Keratinocyte (primary cell): ENCODE data around the gene H2AZ2. TPM values are rescaled to one million over a fixed set of nuclear protein-coding genes. Genes with fewer than 3 reads are reported as not detected.

ENCODE experiments used
- DNase-seq: peaks from one replicate; pipeline ENCODE4 v3.0.0-alpha.2; 2011; ENCODE audit warnings: low read depth, missing footprints, low spot score
- FAIRE-seq: peaks from 2 replicates; lab custom pipeline; 2011; peaks lifted over from hg19 to GRCh38; lab: Jason Lieb, UNC
- H2AFZ ChIP-seq: 2 replicates; pipeline ENCODE4 v1.6.0; 2012; ENCODE audit warnings: low read length, control low read depth, inconsistent platforms; ENCODE audit not compliant: control insufficient read depth
- H3K27ac ChIP-seq: 2 replicates; pipeline ENCODE4 v1.5.1; 2011; ENCODE audit warnings: low read length; ENCODE audit not compliant: control insufficient read depth, insufficient read depth
- H3K27me3 ChIP-seq: 3 replicates; pipeline ENCODE4 v1.6.0; 2011; ENCODE audit warnings: low read length; ENCODE audit not compliant: control insufficient read depth, insufficient read depth; ENCODE audit errors: extremely low read depth
- H3K36me3 ChIP-seq, 2 experiments: 2 replicates in 1 of 2; 3 replicates in 1 of 2; pipeline ENCODE4 v1.5.1; 2011; ENCODE audit warnings: low read length in 2 of 2, mild to moderate bottlenecking in 1 of 2; ENCODE audit not compliant: control insufficient read depth in 2 of 2, insufficient read depth in 2 of 2; ENCODE audit errors: extremely low read depth in 1 of 2
- H3K4me1 ChIP-seq: 3 replicates; pipeline ENCODE4 v1.5.1; 2011; ENCODE audit warnings: low read length; ENCODE audit not compliant: control insufficient read depth, insufficient read depth; ENCODE audit errors: extremely low read depth
- H3K4me2 ChIP-seq: 3 replicates; pipeline ENCODE4 v1.6.0; 2011; ENCODE audit warnings: low read depth, low read length; ENCODE audit not compliant: control insufficient read depth, insufficient read depth; ENCODE audit errors: extremely low read depth
- H3K4me3 ChIP-seq, 3 experiments: fragments of 200-600 bp in 1 of 3; sonication (generic) in 1 of 3; 2 replicates in 2 of 3; 3 replicates in 1 of 3; pipeline ENCODE4 v1.5.1; 2011 to 2016; ENCODE audit warnings: low read length in 3 of 3, mild to moderate bottlenecking in 3 of 3, control low read depth in 2 of 3, inconsistent platforms in 1 of 3, low read depth in 1 of 3, mixed read lengths in 1 of 3, mixed run types in 1 of 3, moderate library complexity in 1 of 3; ENCODE audit not compliant: control insufficient read depth in 2 of 3, insufficient read depth in 2 of 3; ENCODE audit errors: extremely low read depth in 1 of 3
- H3K79me2 ChIP-seq: 2 replicates; pipeline ENCODE4 v1.6.0; 2012; ENCODE audit warnings: low read length; ENCODE audit not compliant: control insufficient read depth, insufficient read depth
- H3K9ac ChIP-seq: 3 replicates; pipeline ENCODE4 v1.6.0; 2011; ENCODE audit warnings: low read length; ENCODE audit not compliant: control insufficient read depth, insufficient read depth; ENCODE audit errors: extremely low read depth
- H3K9me1 ChIP-seq: 3 replicates; pipeline ENCODE4 v1.6.0; 2011; ENCODE audit warnings: low read length; ENCODE audit not compliant: control insufficient read depth, insufficient read depth; ENCODE audit errors: extremely low read depth
- H3K9me3 ChIP-seq: 2 replicates; pipeline ENCODE4 v1.5.1; 2012; ENCODE audit warnings: low read depth, low read length; ENCODE audit not compliant: control insufficient read depth
- H4K20me1 ChIP-seq: 3 replicates; pipeline ENCODE4 v1.6.0; 2011; ENCODE audit warnings: low read length; ENCODE audit not compliant: control insufficient read depth, insufficient read depth; ENCODE audit errors: extremely low read depth
- CTCF ChIP-seq, 3 experiments: IDR thresholded peaks in 1 of 3; conservative IDR thresholded peaks in 1 of 3; optimal IDR thresholded peaks in 1 of 3; 2 replicates in 2 of 3; 3 replicates in 1 of 3; pipeline versions ENCODE3 to v1.5.1; 2011; ENCODE audit warnings: low read length in 3 of 3, mild to moderate bottlenecking in 3 of 3, moderate library complexity in 2 of 3, control low read depth in 1 of 3, inconsistent platforms in 1 of 3; ENCODE audit not compliant: insufficient read depth in 2 of 3; ENCODE audit errors: extremely low read depth in 1 of 3
- EZH2 ChIP-seq: IDR thresholded peaks from one replicate; pipeline ENCODE4 v1.6.1; 2012; ENCODE audit warnings: inconsistent platforms, mild to moderate bottlenecking, low read length, moderate library complexity
- dilution Hi-C: fragments of 300-500 bp; cut with MboI; formaldehyde crosslinking; loops from one replicate; pipeline ENCODE4 v1.7.0; 2020; ENCODE audit warnings: low sequenced_read_pairs; ENCODE audit not compliant: extremely low pct_ligation_motif_present
- polyA plus RNA-seq, 5 experiments: library from polyadenylated mRNA; depleted of rRNA in 3 of 5; stranded (reverse) in 3 of 5; stranded (forward) in 1 of 5; unstranded in 1 of 5; fragments of >200 nt; gene quantifications; 1 replicate in 1 of 5; 2 replicates in 3 of 5; 3 replicates in 1 of 5; pipeline versions ENCODE4 v1.2.1 to v1.2.3, GENCODE V29; 2011 to 2012; ENCODE audit warnings: missing spikeins in 2 of 5, low read depth in 1 of 5, low replicate concordance in 1 of 5

H2AZ2 gene
- polyA plus RNA-seq, 1 donor (not counting 4 experiments of a cell fraction or from before 2014, with no cell fraction given), result 131 TPM

- dilution Hi-C loops, result no loop called here
These were observed 28.6 kb downstream of the H2AZ2 start for GRCh38 chr7:44819292-44819691.

GRCh38 chr7:44814919-44815318, 33.0 kb downstream of the H2AZ2 start:
- H3K27ac ChIP-seq, result no peak overlapping the region
- H3K27me3 ChIP-seq, result no peaks in the 10 kb centered on the region
- no peaks in the 10 kb centered on the region for H3K9me3 ChIP-seq
- H2AFZ ChIP-seq, result no peak overlapping the region
- H3K4me2 ChIP-seq, result no peak overlapping the region
- no peak overlapping the region for H3K9ac ChIP-seq
- no peaks in the 10 kb centered on the region for H4K20me1 ChIP-seq
- FAIRE-seq (no peak), DNase-seq (no peak)
- H3K36me3 ChIP-seq, result no peaks in the 10 kb centered on the region
- no peak for TF ChIP-seq EZH2
- peak in 1 of 3 experiments; percentile 12 for TF ChIP-seq CTCF (optimal IDR thresholded peaks at IDR 0.05 in 1 of 3, IDR thresholded peaks at IDR 0.05 in 1 of 3, conservative IDR thresholded peaks at IDR 0.05 in 1 of 3; ENCODE audit: extremely low read depth in 1 of 3, insufficient read depth in 2 of 3, low read length in 3 of 3)
- H3K9me1 ChIP-seq, result no peaks in the 10 kb centered on the region
- H3K4me3 ChIP-seq, result no peak overlapping the region
- H3K4me1 ChIP-seq, result peaks cover 3% of the 10 kb centered on the region
- dilution Hi-C loops, result no loop called here
- H3K79me2 ChIP-seq, result no peaks in the 10 kb centered on the region

More at GRCh38 chr7:44819292-44819691, 28.6 kb downstream of the H2AZ2 start:
- Histone ChIP-seq H3K9me1 (no peaks in the 10 kb centered on the region), H2AFZ (no peak overlapping the region), H3K4me3 (no peak overlapping the region), H3K9me3 (no peaks in the 10 kb centered on the region), H4K20me1 (no peaks in the 10 kb centered on the region), H3K4me2 (no peak overlapping the region), H3K27ac (no peak overlapping the region), H3K79me2 (no peaks in the 10 kb centered on the region), H3K27me3 (no peaks in the 10 kb centered on the region), H3K4me1 (no peaks in the 10 kb centered on the region), H3K9ac (no peak overlapping the region), H3K36me3 (no peaks in the 10 kb centered on the region)
- no peak for DNase-seq
- FAIRE-seq, result no peak
- TF ChIP-seq EZH2, result no peak
- no peak for TF ChIP-seq CTCF (optimal IDR thresholded peaks at IDR 0.05 in 1 of 3, IDR thresholded peaks at IDR 0.05 in 1 of 3, conservative IDR thresholded peaks at IDR 0.05 in 1 of 3; ENCODE audit: extremely low read depth in 1 of 3, insufficient read depth in 2 of 3, low read length in 3 of 3)
